ENCODE data around the gene TMCO4.

TMCO4 gene

GRCh38 chr1:19689856-19690255, 109.9 kb downstream of the TMCO4 start:
- ChIA-PET CTCF (interaction anchor here (1.1 kb wide), 1 partner anchor 15 kb away, joined by 3 read pairs; no protein-coding TSS in a partner anchor), POLR2A (ENCODE audit: low non-redundant PET) (no interaction called here)
- H3K27ac ChIP-seq, result no peak overlapping the region
- DNase-seq (ENCODE audit: low spot score), result no peak
- TF ChIP-seq CTCF (conservative IDR thresholded peaks at IDR 0.05; ENCODE audit: low read depth), result no peak

GRCh38 chr1:19689085-19689757, 110.5 kb downstream of the TMCO4 start:
- TF ChIP-seq CTCF (conservative IDR thresholded peaks at IDR 0.05; ENCODE audit: low read depth), result no peak
- no peak overlapping the region for H3K27ac ChIP-seq
- no peak for DNase-seq (ENCODE audit: low spot score)
- CTCF ChIA-PET, result interaction anchor here (0.7 kb wide), 1 partner anchor 737 kb away, joined by 3 read pairs; no protein-coding TSS in a partner anchor
- POLR2A ChIA-PET (ENCODE audit: low non-redundant PET), result no interaction called here

GRCh38 chr1:19688041-19688842, 111.5 kb downstream of the TMCO4 start:
- CTCF ChIA-PET, result no interaction called here
- no peak for TF ChIP-seq CTCF (conservative IDR thresholded peaks at IDR 0.05; ENCODE audit: low read depth)
- DNase-seq (ENCODE audit: low spot score), result no peak
- POLR2A ChIA-PET (ENCODE audit: low non-redundant PET), result no interaction called here
- H3K27ac ChIP-seq, result no peak overlapping the region

- CTCF ChIA-PET, result no interaction called here
- no peak overlapping the region for H3K27ac ChIP-seq
- no peak for TF ChIP-seq CTCF (conservative IDR thresholded peaks at IDR 0.05; ENCODE audit: low read depth)
- POLR2A ChIA-PET (ENCODE audit: low non-redundant PET), result no interaction called here
- no peak for DNase-seq (ENCODE audit: low spot score)
Observed at GRCh38 chr1:19687414-19687813, 112.3 kb downstream of the TMCO4 start.

GRCh38 chr1:19685994-19686393, 113.7 kb downstream of the TMCO4 start:
- ChIA-PET POLR2A (ENCODE audit: low non-redundant PET) (no interaction called here), CTCF (no interaction called here)
- no peak for TF ChIP-seq CTCF (conservative IDR thresholded peaks at IDR 0.05; ENCODE audit: low read depth)
- H3K27ac ChIP-seq, result no peak overlapping the region
- DNase-seq (ENCODE audit: low spot score), result no peak

GRCh38 chr1:19684677-19685076, 115.0 kb downstream of the TMCO4 start:
- no peak for TF ChIP-seq CTCF (conservative IDR thresholded peaks at IDR 0.05; ENCODE audit: low read depth)
- CTCF ChIA-PET, result interaction anchor here (0.6 kb wide), 1 partner anchor 23 kb away, joined by 4 read pairs; no protein-coding TSS in a partner anchor

More at GRCh38 chr1:19684677-19685076, 115.0 kb downstream of the TMCO4 start:
- DNase-seq (ENCODE audit: low spot score), result no peak
- POLR2A ChIA-PET (ENCODE audit: low non-redundant PET), result no interaction called here
- H3K27ac ChIP-seq, result no peak overlapping the region
